G401 (cell line): ENCODE data around the gene SIRT7. TPM values are rescaled to one million over a fixed set of nuclear protein-coding genes. Genes with fewer than 3 reads are reported as not detected.
A peak's percentile ranks its signal among the peaks of the same experiment; 100 is the strongest.

ENCODE experiments used
- DNase-seq: peaks from one replicate; pipeline ENCODE4 v3.0.0-alpha.2; 2015; ENCODE audit warnings: low spot score
- in situ Hi-C: cut with HindIII; loops from 2 replicates; pipeline ENCODE4 v1.10.0; 2016; ENCODE audit warnings: low sequenced_read_pairs, mixed read lengths
- total RNA-seq: library from RNA; depleted of rRNA; stranded (reverse); fragments of >200 nt; shearing (Covaris generic); gene quantifications from 2 replicates; pipeline ENCODE4 v1.2.3, GENCODE V29; 2014; rRNA removed

The SIRT7 gene, protein sequence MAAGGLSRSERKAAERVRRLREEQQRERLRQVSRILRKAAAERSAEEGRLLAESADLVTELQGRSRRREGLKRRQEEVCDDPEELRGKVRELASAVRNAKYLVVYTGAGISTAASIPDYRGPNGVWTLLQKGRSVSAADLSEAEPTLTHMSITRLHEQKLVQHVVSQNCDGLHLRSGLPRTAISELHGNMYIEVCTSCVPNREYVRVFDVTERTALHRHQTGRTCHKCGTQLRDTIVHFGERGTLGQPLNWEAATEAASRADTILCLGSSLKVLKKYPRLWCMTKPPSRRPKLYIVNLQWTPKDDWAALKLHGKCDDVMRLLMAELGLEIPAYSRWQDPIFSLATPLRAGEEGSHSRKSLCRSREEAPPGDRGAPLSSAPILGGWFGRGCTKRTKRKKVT
- total RNA-seq = 15.4 and 17.6 TPM in 2 replicates

- in situ Hi-C loops = no loop called here
- peak; percentile 83 for DNase-seq
Measured at GRCh38 chr17:81917565-81918332, at the start of gene SIRT7. Gene SIRT7, minus strand, starts transcription at chr17:81918176. Its CDS starts 45 bp downstream, at chr17:81918131.

- DNase-seq = no peak
- in situ Hi-C loops = no loop called here
Measured at GRCh38 chr17:81967244-81967532, 49.2 kb upstream of the SIRT7 start.

DNA sequence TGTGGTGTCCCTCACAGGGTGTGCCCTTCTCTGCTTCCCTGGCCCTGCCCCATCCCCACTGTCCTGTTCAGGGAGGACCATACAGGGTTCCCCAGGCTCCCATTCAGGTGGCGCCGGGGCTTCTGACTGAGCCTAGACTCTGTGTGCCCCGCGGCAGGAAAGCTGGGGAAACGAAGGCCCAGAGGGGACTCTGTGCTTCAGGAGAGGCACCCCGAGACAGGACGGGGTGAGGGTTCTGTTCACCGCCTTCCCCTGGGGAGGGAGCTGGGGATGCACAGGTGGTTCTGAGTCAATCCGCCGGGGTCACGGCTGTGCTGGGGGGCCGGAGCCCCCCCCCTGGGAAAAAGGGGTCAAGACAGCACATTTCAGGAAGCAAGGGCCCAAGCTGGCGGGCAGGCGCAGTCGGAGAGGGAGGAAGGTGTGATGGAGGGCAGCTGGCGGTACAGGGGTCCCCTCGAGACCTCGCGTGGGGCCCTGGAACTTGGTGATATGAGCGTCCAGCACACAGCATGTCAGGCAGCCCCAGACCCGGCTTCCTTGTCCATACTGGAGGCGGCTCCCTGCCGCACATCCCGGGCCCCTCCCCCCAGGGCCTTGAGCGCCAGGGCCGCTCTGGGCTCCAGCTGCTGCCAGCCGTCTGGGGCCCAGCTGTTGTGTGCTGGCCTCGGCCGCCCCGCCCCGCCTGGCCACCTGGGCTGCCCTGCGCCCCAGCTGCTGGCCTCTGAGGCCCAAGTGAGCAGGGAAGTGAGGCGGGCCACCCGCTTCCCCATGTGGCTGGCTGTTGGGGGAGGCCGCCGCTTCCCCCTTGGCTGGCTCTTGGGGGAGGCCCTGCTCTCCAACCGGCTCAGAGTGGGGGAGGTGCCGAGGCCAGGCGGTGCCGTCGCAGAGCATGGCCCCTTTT is 48.6 kb upstream of the SIRT7 start:
- DNase-seq = no peak
- in situ Hi-C loops = no loop called here

- no peak for DNase-seq
- in situ Hi-C loops = no loop called here
Measured at GRCh38 chr17:81964081-81964849, 46.3 kb upstream of the SIRT7 start.

DNA sequence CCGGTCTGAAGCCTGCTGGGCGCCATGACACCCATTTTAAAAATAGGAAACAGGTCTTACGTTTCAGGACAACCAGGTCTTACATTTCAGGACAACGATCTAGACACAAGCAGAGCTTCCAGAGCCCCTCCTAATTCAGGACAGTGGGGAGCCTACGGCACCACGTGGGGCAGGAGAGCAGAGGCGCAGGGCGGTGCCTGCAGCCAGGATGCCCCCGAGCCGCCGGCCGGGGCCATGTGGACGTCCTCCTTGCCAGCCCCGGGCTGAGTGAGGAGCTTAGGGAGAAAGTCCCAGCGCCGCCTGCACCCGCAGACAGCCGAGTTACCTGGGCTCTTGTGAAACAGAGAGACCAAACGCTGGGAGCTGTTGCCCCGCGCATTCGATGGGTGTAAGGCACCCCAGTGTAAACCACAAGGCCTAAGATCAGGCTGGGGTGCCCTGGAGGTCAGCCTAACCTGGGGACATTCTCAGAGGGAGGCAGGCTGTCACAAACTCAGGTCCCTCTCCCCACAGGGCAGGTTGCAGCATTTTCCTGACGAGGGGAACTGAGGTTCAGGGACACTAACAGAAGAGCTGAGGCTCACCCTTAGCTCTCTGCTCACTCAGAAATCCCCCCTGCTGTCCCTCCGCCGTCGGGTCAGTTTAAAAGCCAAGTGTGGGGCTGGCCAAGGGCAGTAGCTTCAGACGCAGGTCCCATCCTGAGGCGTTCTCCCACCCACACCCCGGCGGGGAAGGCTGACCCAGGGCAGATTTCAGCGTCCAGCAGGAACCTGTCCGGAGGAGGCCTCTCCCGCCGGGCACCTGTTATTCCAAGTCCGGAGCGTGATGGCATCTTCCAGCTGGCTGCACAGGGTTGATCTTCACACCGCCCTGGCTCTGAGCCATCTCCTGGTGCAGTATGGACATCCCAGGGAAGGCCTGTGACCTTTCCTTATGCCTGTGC is 44.8 kb upstream of the SIRT7 start:
- in situ Hi-C loops = no loop called here
- DNase-seq = no peak

GRCh38 chr17:81961521-81962498 is 43.8 kb upstream of the SIRT7 start:
- in situ Hi-C loops = no loop called here

DNA sequence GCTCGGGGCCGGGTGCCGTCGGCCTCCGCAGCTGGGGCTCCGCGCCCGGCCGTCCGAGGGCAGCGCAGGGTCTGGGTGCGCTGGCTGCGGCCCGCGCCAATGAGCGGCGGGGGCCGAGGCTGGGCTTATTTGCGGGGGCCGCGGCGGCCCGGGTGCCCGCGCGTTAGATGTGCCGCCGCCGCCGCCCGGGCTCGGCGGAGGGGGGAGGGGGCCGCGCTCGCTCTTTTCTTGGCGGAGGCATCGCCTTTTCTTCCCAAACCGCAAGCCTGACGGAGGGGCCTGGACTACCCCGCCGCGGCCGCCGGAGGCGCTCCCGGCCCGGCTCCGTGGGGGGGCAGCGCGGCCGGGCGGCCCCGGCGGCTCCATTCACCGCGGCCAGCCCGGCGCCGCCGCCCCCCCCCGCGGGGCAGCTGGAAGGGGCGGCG is 43.1 kb upstream of the SIRT7 start, which contains the start of gene NOTUM:
TSS of gene NOTUM (minus strand) at position 101 of the 425 bp plus-strand sequence. CDS start 278 bp downstream, outside the sequence.
- in situ Hi-C loops = no loop called here

More at GRCh38 chr17:81961521-81962498, 43.8 kb upstream of the SIRT7 start:
- no peak for DNase-seq

GRCh38 chr17:81960130-81960958 is 42.4 kb upstream of the SIRT7 start:
- DNase-seq = no peak
- in situ Hi-C loops = no loop called here

More for the DNA sequence above, 43.1 kb upstream of the SIRT7 start, which contains the start of gene NOTUM:
- DNase-seq = no peak

- in situ Hi-C loops = no loop called here
- DNase-seq = peak; percentile 34
Measured at GRCh38 chr17:81959362-81960129, 41.6 kb upstream of the SIRT7 start.

DNA sequence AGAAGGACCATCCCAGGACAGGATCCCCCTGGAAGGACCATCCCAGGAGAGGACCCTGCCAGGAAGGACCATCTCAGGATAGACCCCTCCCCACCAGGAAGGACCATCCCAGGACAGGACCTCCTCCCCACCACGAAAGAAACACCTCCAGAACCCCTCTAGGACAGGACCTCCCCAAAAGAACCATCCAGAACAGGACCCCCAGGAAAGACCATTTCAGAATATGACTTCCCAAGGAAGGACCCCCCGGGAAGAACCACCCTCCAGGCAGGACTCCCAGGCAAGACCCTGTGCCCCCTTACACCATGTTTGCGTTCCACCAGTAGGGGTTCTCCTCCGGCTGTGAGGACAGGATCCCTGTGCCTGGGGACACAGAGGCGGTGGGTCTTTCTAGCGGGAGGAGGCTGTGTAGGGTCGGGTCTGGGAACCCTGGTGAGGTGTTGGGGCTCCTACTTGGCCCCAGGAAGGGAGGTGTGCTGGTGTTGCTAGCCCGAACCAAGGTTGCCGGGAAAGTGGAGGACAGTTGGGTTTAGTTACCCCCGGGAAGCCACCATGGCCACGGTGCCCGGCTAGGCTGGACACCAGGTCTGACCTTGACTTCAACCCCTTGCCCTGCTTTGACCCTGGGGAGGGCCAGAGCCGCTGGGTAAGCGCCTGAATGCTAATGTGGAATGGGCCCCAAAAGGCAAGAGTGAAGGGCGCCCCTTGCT is 40.8 kb upstream of the SIRT7 start:
- no peak for DNase-seq
- in situ Hi-C loops = no loop called here

- in situ Hi-C loops = no loop called here
- DNase-seq = no peak
Measured at GRCh38 chr17:81957691-81958432, 39.9 kb upstream of the SIRT7 start.

DNA sequence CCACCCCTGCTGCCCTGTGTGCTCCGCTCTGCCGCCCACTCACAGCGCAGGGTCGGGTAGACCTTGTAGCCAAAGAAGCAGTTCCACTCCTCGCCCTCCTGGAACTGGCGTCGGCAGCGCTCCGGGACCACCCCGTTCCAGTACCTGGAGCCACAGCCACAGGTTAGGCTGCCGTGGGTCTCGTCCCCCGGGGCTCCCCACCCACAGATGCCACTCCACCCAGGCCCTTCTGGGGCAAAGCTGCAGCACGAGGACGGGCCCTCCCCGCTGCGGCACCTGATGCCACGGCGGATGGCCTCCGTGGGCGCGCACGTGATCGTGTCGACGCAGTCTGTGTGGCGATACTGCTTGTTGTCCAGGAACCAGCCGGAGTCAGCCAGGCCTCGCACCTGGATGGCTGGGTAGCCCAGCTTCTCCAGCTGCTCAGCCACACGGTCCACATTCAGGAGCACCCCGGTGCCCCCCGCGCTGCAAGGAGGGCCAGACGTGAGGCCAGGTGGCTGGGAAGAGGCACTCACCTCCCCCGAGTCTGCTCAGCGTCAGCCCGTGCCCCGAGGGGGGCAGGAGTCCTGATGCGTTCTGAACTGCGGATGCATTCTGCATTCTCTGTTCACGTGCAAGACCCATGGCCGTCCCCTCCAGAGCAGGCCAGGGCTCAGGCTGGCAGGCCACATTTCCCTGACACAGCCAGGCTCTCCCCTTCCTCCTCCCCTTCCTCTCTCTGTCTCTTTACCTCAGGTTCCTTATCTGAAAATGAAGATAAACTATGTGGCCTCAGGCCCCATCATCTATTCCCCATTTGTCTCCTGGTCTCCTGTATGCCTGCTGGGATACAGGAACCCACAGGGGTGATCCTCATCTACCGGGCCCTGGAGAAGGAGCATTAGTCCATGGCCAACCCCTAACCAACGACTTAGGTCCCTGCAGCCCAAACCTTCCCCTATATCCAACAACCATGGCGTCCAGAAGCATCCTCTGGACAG is 38.9 kb upstream of the SIRT7 start:
- no peak for DNase-seq
- in situ Hi-C loops = no loop called here
